Measurements from ENCODE around the gene RASGRF1.

DNA sequence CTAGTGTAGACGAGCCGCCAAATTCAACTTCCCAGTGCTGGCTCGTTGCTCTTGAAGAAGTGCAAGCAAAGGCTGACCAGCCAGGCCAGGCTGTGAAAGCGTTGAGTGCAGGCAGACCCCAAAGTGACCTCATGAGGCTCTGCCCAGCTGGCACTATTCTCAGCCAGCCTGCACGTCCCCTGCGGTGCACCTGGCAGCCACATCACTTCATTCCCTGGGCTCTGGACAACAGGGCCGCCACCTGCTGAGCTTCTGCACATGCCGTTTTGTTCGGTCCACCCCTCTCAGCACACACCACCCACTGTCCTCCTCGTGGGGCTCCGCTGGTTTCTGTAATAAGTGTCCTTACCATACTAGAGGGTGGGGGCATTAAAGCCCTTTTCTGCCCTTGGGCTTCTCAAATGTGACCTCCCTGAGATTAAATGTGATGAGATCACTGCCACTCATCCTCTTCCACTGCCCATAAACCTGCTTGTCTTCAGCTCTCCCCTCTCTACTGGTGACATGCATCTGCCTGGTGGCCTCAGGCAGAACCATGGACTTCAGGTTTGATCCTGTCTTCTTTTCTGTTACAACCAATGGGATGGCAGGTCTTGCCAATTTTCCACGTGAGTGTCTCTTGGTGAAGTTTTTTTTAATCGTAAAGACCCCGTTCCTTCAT, 6.1 kb downstream of the RASGRF1 start:
- TF ChIP-seq CTCF (IDR thresholded peaks at IDR 0.05) (no peak), POLR2AphosphoS5 (IDR thresholded peaks at IDR 0.05; ENCODE audit: low read depth, low read length) (no peak)
- TF ChIP-seq, protein P1, sequence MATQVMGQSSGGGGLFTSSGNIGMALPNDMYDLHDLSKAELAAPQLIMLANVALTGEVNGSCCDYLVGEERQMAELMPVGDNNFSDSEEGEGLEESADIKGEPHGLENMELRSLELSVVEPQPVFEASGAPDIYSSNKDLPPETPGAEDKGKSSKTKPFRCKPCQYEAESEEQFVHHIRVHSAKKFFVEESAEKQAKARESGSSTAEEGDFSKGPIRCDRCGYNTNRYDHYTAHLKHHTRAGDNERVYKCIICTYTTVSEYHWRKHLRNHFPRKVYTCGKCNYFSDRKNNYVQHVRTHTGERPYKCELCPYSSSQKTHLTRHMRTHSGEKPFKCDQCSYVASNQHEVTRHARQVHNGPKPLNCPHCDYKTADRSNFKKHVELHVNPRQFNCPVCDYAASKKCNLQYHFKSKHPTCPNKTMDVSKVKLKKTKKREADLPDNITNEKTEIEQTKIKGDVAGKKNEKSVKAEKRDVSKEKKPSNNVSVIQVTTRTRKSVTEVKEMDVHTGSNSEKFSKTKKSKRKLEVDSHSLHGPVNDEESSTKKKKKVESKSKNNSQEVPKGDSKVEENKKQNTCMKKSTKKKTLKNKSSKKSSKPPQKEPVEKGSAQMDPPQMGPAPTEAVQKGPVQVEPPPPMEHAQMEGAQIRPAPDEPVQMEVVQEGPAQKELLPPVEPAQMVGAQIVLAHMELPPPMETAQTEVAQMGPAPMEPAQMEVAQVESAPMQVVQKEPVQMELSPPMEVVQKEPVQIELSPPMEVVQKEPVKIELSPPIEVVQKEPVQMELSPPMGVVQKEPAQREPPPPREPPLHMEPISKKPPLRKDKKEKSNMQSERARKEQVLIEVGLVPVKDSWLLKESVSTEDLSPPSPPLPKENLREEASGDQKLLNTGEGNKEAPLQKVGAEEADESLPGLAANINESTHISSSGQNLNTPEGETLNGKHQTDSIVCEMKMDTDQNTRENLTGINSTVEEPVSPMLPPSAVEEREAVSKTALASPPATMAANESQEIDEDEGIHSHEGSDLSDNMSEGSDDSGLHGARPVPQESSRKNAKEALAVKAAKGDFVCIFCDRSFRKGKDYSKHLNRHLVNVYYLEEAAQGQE (IDR thresholded peaks at IDR 0.05; ENCODE audit: insufficient read depth in 1 of 2, low read depth in 2 of 2, low read length in 1 of 2), result no peak

Data from Panc1 (cell line).